Measurements from ENCODE around the gene ASPG.

- TF ChIP-seq POLR2AphosphoS5 (IDR thresholded peaks at IDR 0.05; ENCODE audit: low read depth, low read length) = no peak
- no peak for TF ChIP-seq TAF1 (IDR thresholded peaks at IDR 0.05; ENCODE audit: borderline replicate concordance, low read depth, low read length)
- TF ChIP-seq POLR2A (IDR thresholded peaks at IDR 0.05; ENCODE audit: low read depth, low read length) = no peak
Measured at GRCh38 chr14:104109731-104110361, 24.3 kb downstream of the ASPG start.
